ENCODE results near the gene KRTAP19-8. TPM values are rescaled to one million over a fixed set of nuclear protein-coding genes. Genes with fewer than 3 reads are reported as not detected.

KRTAP19-8 gene
- total RNA-seq, 1 experiment from 2014 or later = not detected

GRCh38 chr21:31005019-31005418 lies 33.3 kb downstream of the KRTAP19-8 start:
- H3K27me3 Mint-ChIP-seq (ENCODE audit: insufficient read depth, unreplicated experiment) = peaks cover 23% of the 10 kb centered on the region
- no peak overlapping the region for H3K4me3 Mint-ChIP-seq (ENCODE audit: unreplicated experiment)
- intact Hi-C loops (cut with micrococcal nuclease) = no loop called here
- H3K27ac Mint-ChIP-seq (ENCODE audit: low read depth, unreplicated experiment) = no peak overlapping the region
- no peaks in the 10 kb centered on the region for H3K4me1 Mint-ChIP-seq (ENCODE audit: insufficient read depth, unreplicated experiment)
- POLR2A ChIA-PET = no interaction called here
- no peak for DNase-seq (ENCODE audit: unreplicated experiment)
- TF ChIP-seq CTCF (IDR thresholded peaks at IDR 0.05; ENCODE audit: unreplicated experiment) = no peak
- CTCF ChIA-PET = no interaction called here
- no TSS peak for BruUV-seq (replicated peaks)
- no peaks in the 10 kb centered on the region for H3K36me3 Mint-ChIP-seq (ENCODE audit: insufficient read depth, unreplicated experiment)
- H3K9me3 Mint-ChIP-seq (ENCODE audit: unreplicated experiment) = peaks cover 5% of the 10 kb centered on the region

- no peak for DNase-seq (ENCODE audit: unreplicated experiment)
- POLR2A ChIA-PET = no interaction called here
- TF ChIP-seq CTCF (IDR thresholded peaks at IDR 0.05; ENCODE audit: unreplicated experiment) = no peak
- intact Hi-C loops (cut with micrococcal nuclease) = no loop called here
- H3K9me3 Mint-ChIP-seq (ENCODE audit: unreplicated experiment) = peaks cover 5% of the 10 kb centered on the region
- BruUV-seq (replicated peaks) = no TSS peak
- peak overlapping the region; percentile 37 for H3K27ac Mint-ChIP-seq (ENCODE audit: low read depth, unreplicated experiment)
- no peak overlapping the region for H3K4me3 Mint-ChIP-seq (ENCODE audit: unreplicated experiment)
- H3K4me1 Mint-ChIP-seq (ENCODE audit: insufficient read depth, unreplicated experiment) = no peaks in the 10 kb centered on the region
- H3K27me3 Mint-ChIP-seq (ENCODE audit: insufficient read depth, unreplicated experiment) = peaks cover 23% of the 10 kb centered on the region
- CTCF ChIA-PET = no interaction called here
- H3K36me3 Mint-ChIP-seq (ENCODE audit: insufficient read depth, unreplicated experiment) = no peaks in the 10 kb centered on the region
Measured at GRCh38 chr21:31003471-31003870, 34.8 kb downstream of the KRTAP19-8 start.

- H3K4me3 Mint-ChIP-seq (ENCODE audit: unreplicated experiment) = no peak overlapping the region
- ChIA-PET POLR2A (no interaction called here), CTCF (interaction anchor here (0.6 kb wide), 1 partner anchor 55 kb away, joined by 3 read pairs; no protein-coding TSS in a partner anchor)
- H3K36me3 Mint-ChIP-seq (ENCODE audit: insufficient read depth, unreplicated experiment) = no peaks in the 10 kb centered on the region
- H3K27me3 Mint-ChIP-seq (ENCODE audit: insufficient read depth, unreplicated experiment) = no peaks in the 10 kb centered on the region
- H3K27ac Mint-ChIP-seq (ENCODE audit: low read depth, unreplicated experiment) = no peak overlapping the region
- H3K4me1 Mint-ChIP-seq (ENCODE audit: insufficient read depth, unreplicated experiment) = no peaks in the 10 kb centered on the region
- BruUV-seq (replicated peaks) = no TSS peak
- TF ChIP-seq CTCF (IDR thresholded peaks at IDR 0.05; ENCODE audit: unreplicated experiment) = no peak
- intact Hi-C loops (cut with micrococcal nuclease) = no loop called here
- no peak for DNase-seq (ENCODE audit: unreplicated experiment)
- H3K9me3 Mint-ChIP-seq (ENCODE audit: unreplicated experiment) = no peaks in the 10 kb centered on the region
Measured at GRCh38 chr21:30997541-30997940, 40.7 kb downstream of the KRTAP19-8 start.

GRCh38 chr21:30996728-30997127 lies 41.5 kb downstream of the KRTAP19-8 start:
- Mint-ChIP-seq H3K9me3 (ENCODE audit: unreplicated experiment) (no peaks in the 10 kb centered on the region), H3K27me3 (ENCODE audit: insufficient read depth, unreplicated experiment) (no peaks in the 10 kb centered on the region), H3K4me3 (ENCODE audit: unreplicated experiment) (no peak overlapping the region), H3K36me3 (ENCODE audit: insufficient read depth, unreplicated experiment) (no peaks in the 10 kb centered on the region), H3K4me1 (ENCODE audit: insufficient read depth, unreplicated experiment) (no peaks in the 10 kb centered on the region), H3K27ac (ENCODE audit: low read depth, unreplicated experiment) (no peak overlapping the region)
- DNase-seq (ENCODE audit: unreplicated experiment) = no peak
- POLR2A ChIA-PET = no interaction called here
- BruUV-seq (replicated peaks) = no TSS peak
- intact Hi-C loops (cut with micrococcal nuclease) = no loop called here
- CTCF ChIA-PET = no interaction called here
- no peak for TF ChIP-seq CTCF (IDR thresholded peaks at IDR 0.05; ENCODE audit: unreplicated experiment)

Measured in MCF 10A (cell line).